GM19452 (cell line): ENCODE measurements around the gene IFNA2.
"Not testable (repeated sequence)": the region's sequence is repeated elsewhere in the genome, so short reads cannot be mapped to it uniquely, and the experiment has no call there.

Experiments
- ATAC-seq: cut with Tn5 transposase; IDR thresholded peaks from one replicate; pipeline ENCODE4 v1.9.1; 2021; ENCODE audit not compliant: unreplicated experiment

Gene IFNA2

DNA sequence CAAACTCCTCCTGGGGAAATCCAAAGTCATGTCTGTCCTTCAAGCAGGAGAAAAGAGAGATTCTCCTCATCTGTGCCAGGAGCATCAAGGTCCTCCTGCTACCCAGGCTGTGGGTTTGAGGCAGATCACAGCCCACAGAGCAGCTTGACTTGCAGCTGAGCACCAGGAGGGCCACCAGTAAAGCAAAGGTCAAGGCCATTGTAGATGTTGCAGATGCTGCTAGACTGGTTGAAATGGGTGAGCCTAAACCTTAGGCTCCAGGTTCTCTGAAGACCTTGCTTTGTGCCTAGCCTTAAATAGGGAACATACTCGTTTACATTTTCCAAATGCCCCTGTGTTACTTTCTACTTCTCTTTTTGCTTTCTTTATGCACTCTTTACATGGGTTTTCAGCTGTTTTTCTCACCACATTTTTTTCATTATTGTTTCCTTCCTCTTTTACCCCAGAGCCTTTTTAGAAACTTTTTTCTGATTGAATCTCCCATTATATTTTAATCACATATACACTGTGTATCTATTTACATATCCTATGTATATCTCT lies at the start of gene IFNA2:
TSS of gene IFNA2 (minus strand) at position 268 of the 540 bp plus-strand sequence. CDS start at position 199, 69 bp downstream.
- no peak for ATAC-seq

DNA sequence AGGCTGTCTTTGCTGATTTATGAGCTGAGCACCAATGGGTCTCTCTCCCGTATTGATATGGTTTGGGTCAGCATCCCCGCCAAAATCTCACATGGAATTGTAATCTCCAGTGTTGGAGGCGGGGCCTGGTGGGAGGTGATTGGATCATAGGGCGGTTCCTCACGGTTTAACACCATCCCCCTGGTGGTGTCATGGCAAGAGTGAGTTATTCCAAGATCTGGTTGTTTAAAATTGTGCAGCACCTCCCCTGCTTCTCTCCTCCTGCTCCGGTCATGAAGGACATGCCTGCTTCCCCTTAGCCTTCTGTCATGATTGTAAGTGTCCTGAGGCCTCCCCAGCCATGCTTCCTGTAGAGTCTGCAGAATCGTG lies 49.8 kb upstream of the IFNA2 start:
- not testable (repeated sequence) for ATAC-seq

DNA sequence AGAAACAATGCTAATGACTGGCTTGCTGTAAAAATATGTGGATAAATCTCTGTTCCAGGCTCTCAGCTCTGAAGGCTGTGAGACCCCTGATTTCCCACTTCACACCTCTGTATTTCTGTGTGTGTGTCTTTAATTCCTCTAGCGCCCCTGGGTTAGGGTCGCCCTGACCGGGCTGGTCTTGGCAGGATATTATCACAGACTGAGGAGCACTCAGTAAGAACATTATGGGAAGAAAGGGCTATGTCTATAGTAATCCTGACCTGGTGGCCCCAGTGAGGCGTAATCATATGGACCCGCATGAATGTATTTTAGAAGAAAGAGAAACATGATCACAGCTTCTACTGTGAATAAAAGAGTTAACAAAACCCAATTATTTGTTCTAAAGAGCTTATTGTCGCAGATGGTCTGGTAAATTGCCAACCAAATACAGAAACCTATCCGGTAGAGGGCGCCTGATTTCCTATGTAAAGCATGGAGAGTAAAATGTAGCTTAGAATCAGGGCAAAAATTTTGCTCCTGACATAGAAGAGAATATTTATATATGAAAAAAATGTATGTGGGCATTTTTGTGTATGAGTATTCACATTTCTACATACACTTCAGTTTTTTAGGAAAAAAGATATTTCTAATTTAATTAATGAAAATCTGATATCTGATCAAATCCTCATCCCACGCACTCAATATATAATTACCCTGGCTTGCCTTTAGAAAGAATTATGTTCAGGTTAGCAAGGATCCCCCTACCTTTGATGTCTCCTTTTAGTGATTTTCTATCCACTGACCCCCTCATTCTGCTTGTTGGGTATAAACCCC lies 49.2 kb upstream of the IFNA2 start:
- no peak for ATAC-seq

GRCh38 chr9:21432672-21433425 lies 47.7 kb upstream of the IFNA2 start:
- peak; percentile 55 for ATAC-seq

- ATAC-seq, result no peak
Observed at GRCh38 chr9:21429191-21429590, 44.0 kb upstream of the IFNA2 start.

GRCh38 chr9:21428235-21428634 lies 43.0 kb upstream of the IFNA2 start:
- no peak for ATAC-seq

- no peak for ATAC-seq
Observed at GRCh38 chr9:21415493-21416267, 30.5 kb upstream of the IFNA2 start.

- ATAC-seq, result no peak
Observed at GRCh38 chr9:21414220-21414940, 29.2 kb upstream of the IFNA2 start.

GRCh38 chr9:21413624-21414023 lies 28.4 kb upstream of the IFNA2 start:
- no peak for ATAC-seq

DNA sequence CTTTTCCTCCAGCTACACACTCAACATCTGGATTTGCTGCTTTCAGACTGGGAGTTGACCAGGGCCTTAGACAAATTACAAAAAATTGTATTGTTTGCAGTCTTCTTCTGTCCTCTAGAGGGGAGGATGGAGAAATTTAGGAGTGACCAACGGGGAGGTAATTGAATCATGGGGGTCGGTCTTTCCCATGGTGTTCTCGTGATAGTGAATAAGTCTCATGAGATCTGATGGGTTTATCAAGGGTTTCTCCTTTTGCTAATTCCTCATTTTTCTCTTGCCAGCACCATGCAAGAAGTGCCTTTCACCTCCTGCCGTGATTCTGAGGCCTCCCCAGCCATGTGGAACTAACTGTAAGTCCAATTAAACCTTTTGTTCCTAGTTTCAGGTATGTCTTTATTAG lies 28.0 kb upstream of the IFNA2 start:
- ATAC-seq, result no peak

DNA sequence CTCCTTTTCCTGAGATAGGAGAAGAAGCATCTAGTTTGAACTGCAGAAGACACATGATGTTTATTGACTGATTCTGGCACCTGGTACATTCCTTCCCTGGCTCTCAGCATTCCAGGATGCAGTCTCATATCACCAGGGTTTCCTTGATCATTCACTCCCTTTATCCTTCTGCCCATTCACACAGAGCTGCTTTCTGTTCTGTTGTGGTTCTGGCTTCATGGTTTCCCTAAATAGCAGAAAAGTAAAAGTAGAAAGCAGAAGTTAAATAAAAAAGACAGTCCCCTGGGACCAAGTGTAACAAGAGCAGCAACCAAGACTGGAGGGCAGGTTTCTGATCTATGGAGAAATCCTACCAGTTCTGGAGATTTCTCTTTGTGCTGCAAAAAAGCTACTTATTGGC lies 26.9 kb upstream of the IFNA2 start:
- ATAC-seq, result no peak

DNA sequence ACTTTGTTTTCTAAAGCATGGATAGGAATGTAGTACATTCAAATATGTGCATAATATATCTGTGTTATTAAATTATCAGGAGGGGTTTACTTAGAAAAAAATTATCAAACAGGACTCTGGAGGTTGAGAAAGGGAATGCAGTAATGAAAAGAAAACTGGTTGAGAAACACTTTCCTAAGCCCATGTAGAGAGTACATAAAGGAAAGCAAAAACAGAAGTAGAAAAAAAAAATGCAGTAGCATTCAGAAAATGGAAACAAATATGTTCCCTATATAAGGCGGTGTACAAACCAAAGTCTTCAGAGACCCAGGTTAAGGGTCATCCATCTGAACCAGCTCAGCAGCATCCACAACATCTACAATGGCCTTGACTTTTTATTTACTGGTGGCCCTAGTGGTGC lies 23.6 kb upstream of the IFNA2 start, which contains the start of gene IFNA8:
TSS of gene IFNA8 (plus strand) at position 301 of the 400 bp plus-strand sequence. CDS start at position 361, 60 bp downstream.
- ATAC-seq, result no peak

GRCh38 chr9:21404146-21404545 lies 18.9 kb upstream of the IFNA2 start:
- ATAC-seq, result no peak

- peak; percentile 46 for ATAC-seq
Observed at GRCh38 chr9:21402386-21403251, 17.4 kb upstream of the IFNA2 start.

GRCh38 chr9:21399956-21400355 lies 14.8 kb upstream of the IFNA2 start:
- ATAC-seq, result no peak

DNA sequence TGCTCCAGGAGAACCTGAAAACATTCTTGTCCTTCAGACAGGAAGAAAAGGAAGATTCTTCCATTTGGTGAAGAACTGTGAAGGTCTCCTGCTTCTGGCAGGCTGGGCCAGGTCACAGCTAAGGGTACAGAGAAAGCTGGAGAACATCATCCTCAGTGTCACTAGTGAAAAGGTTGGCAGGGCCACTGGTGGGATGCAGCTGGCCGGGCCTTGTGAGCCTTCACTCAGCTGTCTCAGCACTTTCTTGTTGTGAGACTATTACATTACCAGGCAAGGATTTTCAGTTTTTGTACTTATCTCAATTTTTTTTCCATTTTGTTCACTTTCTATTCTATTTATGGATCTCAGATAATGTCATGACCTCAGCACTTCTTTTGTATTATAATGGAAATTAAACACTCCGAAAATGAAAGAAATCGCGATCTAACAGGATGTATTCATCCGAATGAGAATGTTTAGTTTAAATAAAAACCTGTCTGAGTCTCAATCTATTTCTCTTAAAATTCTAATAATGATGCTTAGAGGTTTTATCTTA lies 13.8 kb upstream of the IFNA2 start:
- no peak for ATAC-seq

- peak; percentile 68 for ATAC-seq
Observed at GRCh38 chr9:21395778-21396717, 10.8 kb upstream of the IFNA2 start.

- peak; percentile 87 for ATAC-seq
Observed at GRCh38 chr9:21392270-21392669, 7.1 kb upstream of the IFNA2 start.
